Stimulated activated naive CD8-positive, alpha-beta T cell treated with anti-CD3 and anti-CD28 coated beads, Interleukin-15, Interleukin-2, amounts not matched to agents 100 ng/mL and 50 ng/mL, for 24 hours (primary cell): ENCODE measurements around the gene GLIS1.
"Not testable (repeated sequence)": the region's sequence is repeated elsewhere in the genome, so short reads cannot be mapped to it uniquely, and the experiment has no call there.

ENCODE experiments used
- H3K27ac Mint-ChIP-seq: one replicate; pipeline ENCODE4 v1.8.0; 2021; ENCODE audit warnings: mild to moderate bottlenecking, mixed read lengths
- H3K27me3 Mint-ChIP-seq: one replicate; pipeline ENCODE4 v1.8.0; 2021; ENCODE audit warnings: mixed read lengths
- H3K36me3 Mint-ChIP-seq: one replicate; pipeline ENCODE4 v1.8.0; 2021; ENCODE audit warnings: low read depth, mixed read lengths
- H3K4me1 Mint-ChIP-seq: one replicate; pipeline ENCODE4 v1.8.0; 2021; ENCODE audit warnings: low read depth, mixed read lengths
- H3K4me3 Mint-ChIP-seq: one replicate; pipeline ENCODE4 v1.8.0; 2021; ENCODE audit warnings: mild to moderate bottlenecking, mixed read lengths
- H3K9me3 Mint-ChIP-seq: one replicate; pipeline ENCODE4 v1.8.0; 2021; ENCODE audit warnings: mixed read lengths

Gene GLIS1

DNA sequence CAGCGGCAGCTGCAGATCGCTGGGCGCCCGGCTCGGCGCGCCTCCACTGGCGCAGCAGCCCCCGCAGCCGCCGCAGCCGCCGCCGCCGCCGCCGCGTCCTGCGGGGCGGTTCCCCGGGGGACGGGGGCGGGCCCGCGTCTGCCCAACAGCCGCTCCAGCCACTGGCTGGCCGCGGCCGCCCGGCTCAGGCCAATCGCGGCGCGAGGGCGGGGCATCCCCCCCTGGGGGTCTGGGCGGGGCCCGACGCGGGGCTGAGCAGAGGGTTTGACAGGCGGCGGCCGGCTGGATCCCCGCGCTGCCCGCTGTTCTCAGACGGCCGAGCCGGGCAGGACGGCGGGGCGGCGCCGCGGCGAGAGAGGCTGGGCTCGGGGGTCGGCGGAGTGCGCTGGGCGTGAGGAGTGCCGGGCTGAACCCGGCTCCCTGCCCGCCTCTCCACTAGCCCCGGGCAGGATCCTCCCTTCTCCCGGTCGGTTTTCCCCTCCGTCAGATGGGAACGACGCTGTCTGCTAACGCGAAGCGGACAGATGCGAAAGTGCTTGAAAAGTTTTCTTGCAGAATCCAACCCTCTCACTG, at the start of gene GLIS1:
Gene GLIS1 (minus strand): TSS at position 56 of the 573 bp plus-strand sequence. CDS start 1,100 bp downstream, outside the sequence.
- Mint-ChIP-seq H3K9me3 (peaks cover 13% of the 10 kb centered on the region), H3K27me3 (peaks cover 72% of the 10 kb centered on the region), H3K4me3 (peak within 1 kb of the TSS; percentile 55), H3K4me1 (no peaks in the 10 kb centered on the region), H3K36me3 (peaks cover 4% of the 10 kb centered on the region), H3K27ac (no peak within 1 kb of the TSS)

DNA sequence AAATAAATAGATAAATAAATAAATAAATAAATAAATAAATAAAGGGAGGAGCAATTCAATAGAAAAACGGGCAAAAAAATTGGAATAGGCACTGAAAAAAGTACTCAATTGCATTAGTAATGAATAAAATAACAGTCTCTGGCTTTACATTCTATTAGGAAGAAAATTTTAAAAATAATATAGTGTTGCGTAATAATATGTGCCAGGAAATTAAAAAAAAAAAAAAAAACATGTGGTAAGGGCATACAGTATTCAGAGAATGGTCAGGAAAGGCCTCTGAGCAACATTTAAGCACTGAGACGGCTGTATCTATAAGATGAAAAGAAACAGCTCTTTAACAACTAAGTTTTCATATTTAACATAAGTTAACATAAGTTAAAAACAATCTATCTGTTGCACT, 48.7 kb upstream of the GLIS1 start:
- H3K27ac Mint-ChIP-seq, result no peak overlapping the region
- H3K4me1 Mint-ChIP-seq, result peaks cover 15% of the 10 kb centered on the region
- H3K4me3 Mint-ChIP-seq, result no peak overlapping the region
- no peaks in the 10 kb centered on the region for H3K9me3 Mint-ChIP-seq
- H3K36me3 Mint-ChIP-seq, result peaks cover 75% of the 10 kb centered on the region
- H3K27me3 Mint-ChIP-seq, result no peaks in the 10 kb centered on the region

DNA sequence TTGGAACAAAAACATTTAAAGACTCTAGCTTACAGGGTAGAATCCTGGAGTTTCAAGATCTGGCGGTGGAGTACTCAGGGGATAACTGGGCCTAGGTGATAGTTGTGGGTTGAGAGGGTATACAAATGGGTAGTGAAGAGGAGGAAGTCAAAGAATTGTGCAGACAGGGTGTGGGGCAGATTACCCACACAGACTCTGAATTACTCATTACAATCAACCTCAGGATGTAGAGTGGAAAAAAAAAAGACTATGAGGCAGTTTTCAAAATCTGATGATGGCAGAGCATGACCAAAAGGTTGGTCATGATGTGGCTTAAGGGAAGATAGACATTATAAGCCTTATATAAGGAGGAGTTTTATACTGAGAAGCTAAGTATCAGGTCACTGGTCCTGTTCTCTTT, 44.1 kb upstream of the GLIS1 start:
- Mint-ChIP-seq H3K27me3 (no peaks in the 10 kb centered on the region), H3K4me3 (no peak overlapping the region), H3K4me1 (peaks cover 15% of the 10 kb centered on the region), H3K27ac (peak overlapping the region; percentile 1), H3K36me3 (peaks cover 76% of the 10 kb centered on the region), H3K9me3 (no peaks in the 10 kb centered on the region)

GRCh38 chr1:53781654-53782053, 42.7 kb upstream of the GLIS1 start:
- no peak overlapping the region for H3K27ac Mint-ChIP-seq

GRCh38 chr1:53777272-53777671, 38.3 kb upstream of the GLIS1 start:
- H3K4me3 Mint-ChIP-seq, result no peak overlapping the region
- no peak overlapping the region for H3K27ac Mint-ChIP-seq
- no peaks in the 10 kb centered on the region for H3K27me3 Mint-ChIP-seq
- no peaks in the 10 kb centered on the region for H3K9me3 Mint-ChIP-seq
- peaks cover 53% of the 10 kb centered on the region for H3K36me3 Mint-ChIP-seq
- H3K4me1 Mint-ChIP-seq, result no peaks in the 10 kb centered on the region

More at GRCh38 chr1:53781654-53782053, 42.7 kb upstream of the GLIS1 start:
- Mint-ChIP-seq H3K4me1 (peaks cover 15% of the 10 kb centered on the region), H3K4me3 (no peak overlapping the region), H3K27me3 (no peaks in the 10 kb centered on the region), H3K9me3 (no peaks in the 10 kb centered on the region), H3K36me3 (peaks cover 79% of the 10 kb centered on the region)

DNA sequence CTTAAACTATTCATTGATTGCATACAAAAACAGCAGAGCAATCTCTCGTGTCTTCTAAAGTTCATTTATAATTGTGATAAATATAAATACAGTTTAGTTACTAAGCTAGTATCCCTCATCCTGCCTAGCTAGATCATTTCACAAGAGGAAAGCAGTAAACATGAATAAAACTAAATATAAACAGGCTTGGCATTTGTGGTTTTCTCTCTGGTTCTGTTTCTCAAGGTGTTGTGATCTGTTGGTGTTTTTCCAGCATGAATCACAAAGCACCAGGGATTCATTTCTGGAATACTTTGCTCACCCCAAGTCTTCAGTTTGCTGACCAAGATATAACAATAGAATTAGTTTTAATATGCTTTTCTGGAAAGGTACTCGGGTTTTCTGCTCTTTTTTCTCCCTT, 32.7 kb upstream of the GLIS1 start:
- Mint-ChIP-seq H3K36me3 (peaks cover 63% of the 10 kb centered on the region), H3K4me1 (peaks cover 13% of the 10 kb centered on the region), H3K27me3 (no peaks in the 10 kb centered on the region), H3K27ac (no peak overlapping the region), H3K9me3 (no peaks in the 10 kb centered on the region), H3K4me3 (no peak overlapping the region)

DNA sequence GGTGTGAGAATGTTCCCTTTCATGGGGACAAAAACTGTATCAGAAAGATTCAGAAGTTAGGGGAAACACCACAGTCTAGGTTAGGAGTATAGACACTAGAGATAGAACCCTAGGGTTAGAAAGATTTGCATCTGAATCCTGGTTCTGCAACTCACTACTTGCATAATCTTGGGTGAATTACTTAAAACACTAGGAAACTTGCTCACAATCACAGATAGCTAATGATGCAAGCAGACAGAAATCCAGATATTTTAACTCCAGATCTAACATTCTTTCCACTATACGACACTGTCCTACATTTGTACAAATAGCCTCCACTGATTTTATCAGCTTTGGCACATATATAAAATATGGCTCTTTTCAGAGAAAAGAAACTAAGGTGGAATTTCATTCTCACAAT, 30.8 kb upstream of the GLIS1 start:
- peaks cover 70% of the 10 kb centered on the region for H3K36me3 Mint-ChIP-seq
- no peak overlapping the region for H3K4me3 Mint-ChIP-seq
- no peaks in the 10 kb centered on the region for H3K9me3 Mint-ChIP-seq
- no peaks in the 10 kb centered on the region for H3K27me3 Mint-ChIP-seq
- H3K4me1 Mint-ChIP-seq, result peaks cover 21% of the 10 kb centered on the region
- H3K27ac Mint-ChIP-seq, result no peak overlapping the region

GRCh38 chr1:53769184-53769583, 30.2 kb upstream of the GLIS1 start:
- H3K27ac Mint-ChIP-seq, result no peak overlapping the region
- peaks cover 21% of the 10 kb centered on the region for H3K4me1 Mint-ChIP-seq
- H3K36me3 Mint-ChIP-seq, result peaks cover 74% of the 10 kb centered on the region
- no peaks in the 10 kb centered on the region for H3K27me3 Mint-ChIP-seq
- H3K9me3 Mint-ChIP-seq, result no peaks in the 10 kb centered on the region
- no peak overlapping the region for H3K4me3 Mint-ChIP-seq

GRCh38 chr1:53766831-53767405, 28.0 kb upstream of the GLIS1 start:
- H3K9me3 Mint-ChIP-seq, result peaks cover 4% of the 10 kb centered on the region
- H3K27ac Mint-ChIP-seq, result peak overlapping the region; percentile 58
- peaks cover 21% of the 10 kb centered on the region for H3K4me1 Mint-ChIP-seq
- H3K27me3 Mint-ChIP-seq, result no peaks in the 10 kb centered on the region
- peaks cover 90% of the 10 kb centered on the region for H3K36me3 Mint-ChIP-seq
- peak overlapping the region; percentile 35 for H3K4me3 Mint-ChIP-seq

- Mint-ChIP-seq H3K4me3 (no peak overlapping the region), H3K36me3 (peaks cover 84% of the 10 kb centered on the region), H3K27ac (peak overlapping the region; percentile 58), H3K27me3 (no peaks in the 10 kb centered on the region), H3K4me1 (peaks cover 21% of the 10 kb centered on the region), H3K9me3 (peaks cover 4% of the 10 kb centered on the region)
Observed at GRCh38 chr1:53766194-53766742, 27.3 kb upstream of the GLIS1 start.

GRCh38 chr1:53765657-53766056, 26.7 kb upstream of the GLIS1 start:
- H3K4me1 Mint-ChIP-seq, result peaks cover 21% of the 10 kb centered on the region
- no peak overlapping the region for H3K4me3 Mint-ChIP-seq
- H3K9me3 Mint-ChIP-seq, result peaks cover 4% of the 10 kb centered on the region
- no peak overlapping the region for H3K27ac Mint-ChIP-seq
- H3K27me3 Mint-ChIP-seq, result no peaks in the 10 kb centered on the region
- H3K36me3 Mint-ChIP-seq, result peaks cover 78% of the 10 kb centered on the region

GRCh38 chr1:53763911-53764310, 24.9 kb upstream of the GLIS1 start:
- no peaks in the 10 kb centered on the region for H3K27me3 Mint-ChIP-seq
- peaks cover 63% of the 10 kb centered on the region for H3K36me3 Mint-ChIP-seq
- peaks cover 21% of the 10 kb centered on the region for H3K4me1 Mint-ChIP-seq
- no peak overlapping the region for H3K4me3 Mint-ChIP-seq
- H3K27ac Mint-ChIP-seq, result no peak overlapping the region
- peaks cover 4% of the 10 kb centered on the region for H3K9me3 Mint-ChIP-seq

DNA sequence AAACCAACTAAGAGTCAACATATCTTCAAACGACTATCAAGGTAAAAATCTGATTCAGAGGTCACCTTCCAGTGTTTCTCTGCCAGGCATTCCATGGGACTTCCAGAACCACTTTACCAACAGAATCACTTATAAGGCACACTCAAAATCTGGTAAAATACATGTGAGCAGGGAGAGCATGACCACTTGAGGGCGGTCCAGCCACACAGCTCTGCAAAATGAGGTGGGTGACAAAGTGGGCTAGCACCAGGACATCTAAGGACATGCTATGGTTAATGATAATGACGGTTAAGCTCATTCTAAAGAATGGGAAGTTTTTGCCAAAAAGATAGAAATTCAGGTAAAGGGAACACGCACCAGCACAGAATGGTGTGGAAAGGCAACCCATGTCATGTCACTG, 24.5 kb upstream of the GLIS1 start:
- H3K27ac Mint-ChIP-seq, result no peak overlapping the region
- no peak overlapping the region for H3K4me3 Mint-ChIP-seq
- peaks cover 21% of the 10 kb centered on the region for H3K4me1 Mint-ChIP-seq
- peaks cover 4% of the 10 kb centered on the region for H3K9me3 Mint-ChIP-seq
- no peaks in the 10 kb centered on the region for H3K27me3 Mint-ChIP-seq
- H3K36me3 Mint-ChIP-seq, result peaks cover 59% of the 10 kb centered on the region

DNA sequence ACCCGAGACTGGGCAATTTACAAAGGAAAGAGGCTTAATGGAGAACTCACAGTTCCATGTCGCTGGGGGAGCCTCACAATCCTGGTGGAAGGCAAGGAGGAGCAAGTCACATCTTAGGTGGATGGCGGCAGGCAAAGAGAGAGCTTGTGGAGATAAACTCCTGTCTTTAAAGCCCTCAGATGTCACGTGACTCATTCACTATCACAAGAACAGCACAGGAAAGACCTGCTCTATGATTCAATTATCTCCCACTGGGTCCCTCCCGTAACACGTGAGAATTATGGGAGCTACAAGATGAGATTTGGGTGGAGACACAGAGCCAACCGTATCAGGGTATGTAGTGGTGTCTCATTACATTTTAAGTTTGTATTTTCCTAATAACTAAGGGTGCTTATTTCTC, 21.5 kb upstream of the GLIS1 start:
- not testable (repeated sequence) for H3K4me3 Mint-ChIP-seq, H3K27me3 Mint-ChIP-seq, H3K4me1 Mint-ChIP-seq, H3K27ac Mint-ChIP-seq, H3K9me3 Mint-ChIP-seq
- peaks cover 32% of the 10 kb centered on the region for H3K36me3 Mint-ChIP-seq

DNA sequence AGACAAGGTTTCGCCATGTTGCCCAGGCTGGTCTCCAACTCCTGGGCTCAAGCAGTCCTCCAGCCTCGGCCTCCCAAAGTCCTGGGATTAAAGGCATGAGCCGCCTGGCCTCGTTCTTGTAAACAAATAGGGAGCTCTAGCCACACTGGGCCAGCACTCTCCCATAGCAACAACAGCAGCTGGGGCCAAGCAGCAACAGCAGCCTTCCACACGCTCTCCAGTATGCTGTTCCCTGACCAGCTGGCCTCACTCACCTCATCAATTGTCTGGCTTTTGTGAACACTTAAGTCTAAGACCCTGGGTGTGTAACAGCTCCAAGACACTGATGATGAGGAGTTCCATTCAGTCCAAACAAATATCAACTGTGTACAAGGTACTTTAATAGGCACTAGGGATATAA, 16.9 kb upstream of the GLIS1 start:
- no peaks in the 10 kb centered on the region for H3K4me1 Mint-ChIP-seq
- no peaks in the 10 kb centered on the region for H3K9me3 Mint-ChIP-seq
- no peaks in the 10 kb centered on the region for H3K36me3 Mint-ChIP-seq
- H3K4me3 Mint-ChIP-seq, result no peak overlapping the region
- H3K27me3 Mint-ChIP-seq, result no peaks in the 10 kb centered on the region
- no peak overlapping the region for H3K27ac Mint-ChIP-seq
